Panc1 (cell line): ENCODE results near the gene MAT2B.

Experiments used
- CTCF ChIP-seq: fragments of 450-650 bp; IDR thresholded peaks from 2 replicates; pipeline ENCODE4 v1.5.1; 2017; ENCODE audit warnings: mild to moderate bottlenecking
- POLR2AphosphoS5 ChIP-seq: IDR thresholded peaks from 2 replicates; pipeline ENCODE4 v1.6.1; 2012; ENCODE audit warnings: mild to moderate bottlenecking, low read depth, low read length, moderate library complexity
- TCF7L2 ChIP-seq: IDR thresholded peaks from 2 replicates; pipeline ENCODE4 v1.6.1; 2011; ENCODE audit warnings: mild to moderate bottlenecking, low read depth, low read length, inconsistent platforms

GRCh38 chr5:163456029-163456589 lies 49.3 kb upstream of the MAT2B start:
- TF ChIP-seq CTCF, result no peak
- no peak for TF ChIP-seq TCF7L2
- no peak for TF ChIP-seq POLR2AphosphoS5
